H1 (cell line): ENCODE data around the gene PRR29. TPM values are rescaled to one million over a fixed set of nuclear protein-coding genes. Genes with fewer than 3 reads are reported as not detected.

ENCODE experiments used
- CTCF ChIA-PET: fragments of 300-600 bp; sonication (Branson Sonifier 250); formaldehyde crosslinking; loops from one replicate; lab custom pipeline; 2021; ENCODE audit not compliant: partially characterized antibody; lab: Charles Lee
- POLR2A ChIA-PET: fragments of 300-600 bp; sonication (Branson Sonifier 250); formaldehyde crosslinking; loops from one replicate; lab custom pipeline; 2021; ENCODE audit warnings: inconsistent platforms; ENCODE audit not compliant: partially characterized antibody; lab: Charles Lee
- DNase-seq, 2 experiments: peaks; one replicate each; pipeline versions ENCODE4 v3.0.0 to v3.0.0-alpha.2; 2010 to 2022; ENCODE audit warnings: low spot score in 2 of 2, low read depth in 1 of 2, mixed read lengths in 1 of 2
- FAIRE-seq: peaks from 2 replicates; lab custom pipeline; 2011; peaks lifted over from hg19 to GRCh38; lab: Jason Lieb, UNC
- H2AFZ ChIP-seq: 2 replicates; pipeline ENCODE4 v1.8.1; 2012; ENCODE audit warnings: low read length, inconsistent platforms
- H2AK5ac ChIP-seq: 2 replicates; pipeline ENCODE4 v1.6.1; 2013; ENCODE audit warnings: low read depth, low read length
- H2BK120ac ChIP-seq: replicated peaks from 2 replicates; pipeline ENCODE3; 2013; ENCODE audit warnings: low read depth, low read length, inconsistent platforms
- H2BK12ac ChIP-seq: 2 replicates; pipeline ENCODE4 v1.6.1; 2013; ENCODE audit warnings: low read depth, low read length
- H2BK15ac ChIP-seq: 2 replicates; pipeline ENCODE4 v1.6.1; 2013; ENCODE audit warnings: low read length
- H2BK20ac ChIP-seq: 2 replicates; pipeline ENCODE4 v1.6.1; 2013; ENCODE audit warnings: low read length
- H2BK5ac ChIP-seq: 2 replicates; pipeline ENCODE4 v1.6.1; 2013; ENCODE audit warnings: low read depth, low read length
- H3K14ac ChIP-seq: 2 replicates; pipeline ENCODE4 v1.6.1; 2013; ENCODE audit warnings: inconsistent platforms; ENCODE audit not compliant: insufficient read length
- H3K18ac ChIP-seq: 2 replicates; pipeline ENCODE4 v1.6.1; 2013; ENCODE audit warnings: low read length; ENCODE audit errors: extremely low read depth
- H3K23ac ChIP-seq: 2 replicates; pipeline ENCODE4 v1.6.1; 2013; ENCODE audit warnings: inconsistent platforms; ENCODE audit not compliant: insufficient read length
- H3K23me2 ChIP-seq: 2 replicates; pipeline ENCODE4 v1.6.1; 2013; ENCODE audit warnings: low read depth, low read length
- H3K27ac ChIP-seq: 2 replicates; pipeline ENCODE4 v1.6.1; 2011; ENCODE audit warnings: low read depth, low read length, inconsistent platforms
- H3K27me3 ChIP-seq, 4 experiments: replicated peaks in 1 of 4; 1 replicate in 1 of 4; 2 replicates in 3 of 4; pipeline versions ENCODE4 v1.6.1 to v1.8.1; 2011 to 2013; ENCODE audit warnings: low read length in 3 of 4, mild to moderate bottlenecking in 3 of 4, inconsistent platforms in 2 of 4, mixed read lengths in 2 of 4, moderate library complexity in 1 of 4; ENCODE audit not compliant: control insufficient read depth in 3 of 4, insufficient read depth in 3 of 4; ENCODE audit errors: extremely low read depth in 1 of 4
- H3K36me3 ChIP-seq, 4 experiments: 2 replicates each; pipeline versions ENCODE4 v1.6.1 to v1.8.1; 2011 to 2013; ENCODE audit warnings: mild to moderate bottlenecking in 4 of 4, low read length in 3 of 4, moderate library complexity in 2 of 4, control low read depth in 1 of 4, inconsistent platforms in 1 of 4; ENCODE audit not compliant: insufficient read depth in 4 of 4, control insufficient read depth in 2 of 4
- H3K4ac ChIP-seq: replicated peaks from 2 replicates; pipeline ENCODE3; 2013; ENCODE audit warnings: low read length, low read depth, mixed read lengths, inconsistent platforms; ENCODE audit not compliant: insufficient read length
- H3K4me1 ChIP-seq, 4 experiments: replicated peaks in 1 of 4; 1 replicate in 1 of 4; 2 replicates in 3 of 4; pipeline versions ENCODE4 v1.6.1 to v1.8.1; 2011 to 2013; ENCODE audit warnings: low read length in 3 of 4, inconsistent platforms in 2 of 4, mixed read lengths in 1 of 4; ENCODE audit not compliant: insufficient read depth in 4 of 4, control insufficient read depth in 3 of 4
- H3K4me2 ChIP-seq, 2 experiments: 2 replicates each; pipeline versions ENCODE4 v1.6.1 to v1.8.1; 2011 to 2013; ENCODE audit warnings: low read depth in 2 of 2, low read length in 2 of 2, control low read depth in 1 of 2, inconsistent platforms in 1 of 2, mild to moderate bottlenecking in 1 of 2; ENCODE audit not compliant: insufficient read depth in 1 of 2
- H3K4me3 ChIP-seq, 4 experiments: fragments of 200-600, 300-600 bp in 1 of 4; sonication (generic), shearing (Covaris generic), sonication (Bioruptor Twin) in 1 of 4; 2 replicates each; pipeline versions ENCODE4 v1.5.1 to v1.8.1; 2011 to 2016; ENCODE audit warnings: low read length in 4 of 4, low read depth in 3 of 4, control low read depth in 2 of 4, inconsistent platforms in 2 of 4, mild to moderate bottlenecking in 2 of 4, mixed read lengths in 1 of 4, moderate library complexity in 1 of 4; ENCODE audit not compliant: insufficient read depth in 2 of 4; ENCODE audit errors: extremely low read depth in 1 of 4
- H3K56ac ChIP-seq: replicated peaks from 2 replicates; pipeline ENCODE3; 2013; ENCODE audit warnings: low read depth, mild to moderate bottlenecking, mixed read lengths, low read length, inconsistent platforms; ENCODE audit not compliant: insufficient read length
- H3K79me1 ChIP-seq: 2 replicates; pipeline ENCODE4 v1.6.1; 2013; ENCODE audit warnings: low read depth, low read length, control low read depth
- H3K79me2 ChIP-seq, 2 experiments: 2 replicates each; pipeline versions ENCODE4 v1.6.1 to v1.8.1; 2012 to 2013; ENCODE audit warnings: low read length in 2 of 2, mild to moderate bottlenecking in 2 of 2, inconsistent platforms in 1 of 2; ENCODE audit not compliant: insufficient read depth in 2 of 2, control insufficient read depth in 1 of 2
- H3K9ac ChIP-seq, 4 experiments: replicated peaks in 1 of 4; 1 replicate in 1 of 4; 2 replicates in 3 of 4; pipeline versions ENCODE4 v1.6.1 to v1.8.1; 2011 to 2013; ENCODE audit warnings: low read depth in 3 of 4, low read length in 3 of 4, control low read depth in 2 of 4, mild to moderate bottlenecking in 2 of 4, moderate library complexity in 2 of 4, inconsistent platforms in 1 of 4; ENCODE audit errors: extremely low read depth in 1 of 4
- H3K9me3 ChIP-seq, 2 experiments: 2 replicates each; pipeline versions ENCODE4 v1.6.1 to v1.8.1; 2012 to 2013; ENCODE audit warnings: mild to moderate bottlenecking in 2 of 2, moderate library complexity in 2 of 2, control low read depth in 1 of 2, inconsistent platforms in 1 of 2, low read depth in 1 of 2, low read length in 1 of 2, mixed read lengths in 1 of 2; ENCODE audit not compliant: insufficient read depth in 2 of 2
- H4K20me1 ChIP-seq, 2 experiments: replicated peaks in 1 of 2; 2 replicates each; pipeline versions ENCODE3 to v1.8.1; 2011 to 2013; ENCODE audit warnings: inconsistent platforms in 2 of 2, low read length in 2 of 2, mild to moderate bottlenecking in 1 of 2; ENCODE audit not compliant: insufficient read depth in 2 of 2, control insufficient read depth in 1 of 2
- H4K5ac ChIP-seq: 2 replicates; pipeline ENCODE4 v1.6.1; 2013; ENCODE audit warnings: low read length, low read depth, mixed read lengths, inconsistent platforms; ENCODE audit not compliant: insufficient read length
- H4K8ac ChIP-seq: 2 replicates; pipeline ENCODE4 v1.8.0; 2013; ENCODE audit warnings: mild to moderate bottlenecking, moderate library complexity, low read length, inconsistent platforms; ENCODE audit not compliant: insufficient read depth; ENCODE audit errors: extremely low read depth
- H4K91ac ChIP-seq: replicated peaks from 2 replicates; pipeline ENCODE3; 2013; ENCODE audit warnings: low read length, mixed read lengths, inconsistent platforms; ENCODE audit not compliant: insufficient read length
- CEBPB ChIP-seq: IDR thresholded peaks from 2 replicates; pipeline ENCODE4 v1.6.1; 2012; ENCODE audit warnings: low read depth, low read length
- EP300 ChIP-seq, 2 experiments: IDR thresholded peaks; 1 replicate in 1 of 2; 2 replicates in 1 of 2; pipeline ENCODE4 v1.6.1; 2011 to 2012; ENCODE audit warnings: low read depth in 2 of 2, low read length in 2 of 2, mild to moderate bottlenecking in 2 of 2, borderline replicate concordance in 1 of 2, inconsistent platforms in 1 of 2, moderate library complexity in 1 of 2
- HDAC6 ChIP-seq: IDR thresholded peaks from one replicate; pipeline ENCODE4 v1.7.1; 2012; ENCODE audit warnings: low read depth, mild to moderate bottlenecking, inconsistent platforms, low read length, moderate library complexity
- POU5F1 ChIP-seq: IDR thresholded peaks from 2 replicates; pipeline ENCODE4 v1.6.1; 2011; ENCODE audit warnings: low read depth, mild to moderate bottlenecking, low read length, moderate library complexity
- SIRT6 ChIP-seq: IDR thresholded peaks from one replicate; pipeline ENCODE4 v1.7.1; 2012; ENCODE audit warnings: low read length, inconsistent platforms
- SUZ12 ChIP-seq: fragments of 200-600 bp; sonication (generic); IDR thresholded peaks from 2 replicates; pipeline ENCODE4 v1.6.1; 2012; ENCODE audit warnings: mild to moderate bottlenecking, inconsistent platforms, low read length, moderate library complexity, mixed read lengths
- TBP ChIP-seq: IDR thresholded peaks from 2 replicates; pipeline ENCODE4 v1.6.1; 2011; ENCODE audit warnings: low read depth, low read length, improper control_type of control experiment
- TEAD4 ChIP-seq: IDR thresholded peaks from 2 replicates; pipeline ENCODE4 v1.6.1; 2012; ENCODE audit warnings: low read depth, low read length, inconsistent platforms, mixed read lengths
- WGBS, 2 experiments: shearing (Covaris generic) in 1 of 2; methylation state at CpG; one replicate each; pipeline versions ENCODE4 v1.1.6 to v1.1.7; 2013 to 2015; ENCODE audit warnings: low lambda C conversion rate in 2 of 2, mixed read lengths in 2 of 2, inconsistent platforms in 1 of 2, low coverage in 1 of 2, missing lambda C conversion rate in 1 of 2; ENCODE audit not compliant: insufficient replicate concordance in 2 of 2, insufficient coverage in 1 of 2, insufficient read length in 1 of 2; ENCODE audit errors: extremely low coverage in 1 of 2, missing lambda C conversion rate in 1 of 2; 5-methylcytosine and 5-hydroxymethylcytosine counted together
- polyA plus RNA-seq, 7 experiments: library from polyadenylated mRNA; depleted of rRNA in 3 of 7; stranded (reverse) in 5 of 7; unstranded in 2 of 7; fragments of >200 nt in 5 of 7; fragments of 200-250 nt in 2 of 7; gene quantifications; 1 replicate in 5 of 7; 2 replicates in 1 of 7; 4 replicates in 1 of 7; pipeline versions ENCODE4 v1.2.1 to v1.2.3, GENCODE V29; 2011 to 2013; ENCODE audit warnings: missing spikeins in 2 of 7, mixed read lengths in 2 of 7
- total RNA-seq: library from RNA; stranded (reverse); fragmentation: NEBNext Ultra II Directional; extraction: Animal tissue kit (Norgen Biotek cat#: 25700); gene quantifications from 2 replicates; pipeline ENCODE4 v1.2.1, GENCODE V29; 2021
- TF ChIP-seq, protein P1 (sequence below): IDR thresholded peaks from 2 replicates; pipeline ENCODE4 v1.6.1; 2011; ENCODE audit warnings: low read length, improper control_type of control experiment
- TF ChIP-seq, protein P2 (sequence below): IDR thresholded peaks from 2 replicates; pipeline ENCODE4 v1.6.1; 2012; ENCODE audit warnings: inconsistent platforms

Gene PRR29
- total and polyA plus RNA-seq, 2 of the 8 experiments (the other 6 are each of a cell fraction or from before 2014, with no cell fraction given) = 0.67 to 0.83 TPM

DNA sequence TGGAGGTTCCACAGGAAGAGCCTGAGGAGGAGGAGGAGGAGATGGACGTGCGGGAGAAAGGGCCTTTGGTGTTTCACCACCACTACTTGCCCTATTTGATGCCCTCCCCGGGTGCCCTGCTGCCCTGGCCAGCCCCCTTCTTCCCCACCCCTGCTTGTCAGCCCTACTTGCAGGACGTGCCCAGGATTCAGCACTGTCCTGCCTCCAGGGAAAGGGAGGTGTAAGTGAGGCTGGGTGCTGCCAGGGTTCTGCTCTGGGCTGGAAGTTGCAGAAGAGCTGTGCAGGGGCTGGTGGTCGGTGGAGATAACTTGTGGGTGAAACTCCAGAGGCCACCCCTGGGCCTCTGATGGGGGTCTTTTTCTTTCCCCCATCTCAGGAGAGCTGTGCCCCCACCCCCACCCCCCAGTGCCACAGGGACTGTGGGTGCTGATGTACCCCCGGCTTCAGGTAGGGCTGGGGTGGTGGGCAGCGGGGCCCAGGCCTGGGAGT is 3.0 kb downstream of the PRR29 start:
- H4K91ac ChIP-seq = no peak overlapping the region
- CTCF ChIA-PET = interaction anchor here (0.7 to 2.1 kb wide), 8 partner anchors 11 to 89 kb away, joined by 3 to 9 read pairs (median 3); partner anchors contain the start of gene CSHL1
- no peak overlapping the region for H4K8ac ChIP-seq
- H3K27me3 ChIP-seq = peaks cover 0 to 28% (median 16%) of the 10 kb centered on the region in 4 experiments; a peak in 5 of 7 replicates
- no peak overlapping the region for H3K23ac ChIP-seq
- DNase-seq = no peak
- POLR2A ChIA-PET = no interaction called here
- no peak overlapping the region for H2AFZ ChIP-seq
- no peak for TF ChIP-seq SIRT6
- TF ChIP-seq, protein P1, sequence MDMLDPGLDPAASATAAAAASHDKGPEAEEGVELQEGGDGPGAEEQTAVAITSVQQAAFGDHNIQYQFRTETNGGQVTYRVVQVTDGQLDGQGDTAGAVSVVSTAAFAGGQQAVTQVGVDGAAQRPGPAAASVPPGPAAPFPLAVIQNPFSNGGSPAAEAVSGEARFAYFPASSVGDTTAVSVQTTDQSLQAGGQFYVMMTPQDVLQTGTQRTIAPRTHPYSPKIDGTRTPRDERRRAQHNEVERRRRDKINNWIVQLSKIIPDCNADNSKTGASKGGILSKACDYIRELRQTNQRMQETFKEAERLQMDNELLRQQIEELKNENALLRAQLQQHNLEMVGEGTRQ = no peak
- TF ChIP-seq TEAD4 = no peak
- no peak for TF ChIP-seq EP300 (IDR thresholded peaks at IDR 0.05; ENCODE audit: borderline replicate concordance in 1 of 2, low read depth in 2 of 2, low read length in 2 of 2)
- no peak for TF ChIP-seq POU5F1
- no peak for TF ChIP-seq CEBPB
- no peak for TF ChIP-seq SUZ12
- TF ChIP-seq, protein P2, sequence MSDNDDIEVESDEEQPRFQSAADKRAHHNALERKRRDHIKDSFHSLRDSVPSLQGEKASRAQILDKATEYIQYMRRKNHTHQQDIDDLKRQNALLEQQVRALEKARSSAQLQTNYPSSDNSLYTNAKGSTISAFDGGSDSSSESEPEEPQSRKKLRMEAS = no peak
- TF ChIP-seq TBP = no peak
- TF ChIP-seq HDAC6 = no peak
- TF ChIP-seq, all 59 proteins: peak for 0
- H3K4me1 ChIP-seq = peaks cover 3 to 17% (median 9%) of the 10 kb centered on the region in 4 experiments
- no peak overlapping the region for H2BK120ac ChIP-seq
- H3K9me3 ChIP-seq = no peaks in the 10 kb centered on the region
- H4K5ac ChIP-seq = no peak overlapping the region
- H3K36me3 ChIP-seq = no peaks in the 10 kb centered on the region
- FAIRE-seq = no peak
- no peak overlapping the region for H3K4me3 ChIP-seq
- H3K18ac ChIP-seq = no peak overlapping the region
- WGBS, 2 experiments = 91% methylated on average over 6 of the region's 7 CpGs; no CpG with 5 or more reads in 1 of the 2 experiments
- no peak overlapping the region for H3K4me2 ChIP-seq
- H2BK12ac ChIP-seq = no peak overlapping the region
- no peak overlapping the region for H3K9ac ChIP-seq
- H2BK15ac ChIP-seq = no peak overlapping the region
- no peaks in the 10 kb centered on the region for H3K79me1 ChIP-seq
- no peak overlapping the region for H3K27ac ChIP-seq
- H4K20me1 ChIP-seq = peaks cover 0 to 5% of the 10 kb centered on the region in 2 experiments
- H2AK5ac ChIP-seq = no peak overlapping the region
- no peaks in the 10 kb centered on the region for H3K79me2 ChIP-seq
- no peak overlapping the region for H2BK5ac ChIP-seq
- no peak overlapping the region for H3K56ac ChIP-seq
- H3K14ac ChIP-seq = no peak overlapping the region
- no peak overlapping the region for H2BK20ac ChIP-seq
- H3K23me2 ChIP-seq = peaks cover 12% of the 10 kb centered on the region; the same call in 1 of the 2 replicates
- H3K4ac ChIP-seq = no peak overlapping the region
